Right lobe of liver (tissue), 4 donors: ENCODE data around the gene FERD3L.

Experiments
- POLR2A ChIP-seq: fragments of 450-650 bp; IDR thresholded peaks from one replicate; pipeline ENCODE4 v1.6.1; 2017; ENCODE audit warnings: antibody characterized with exemption, mild to moderate bottlenecking
- TF ChIP-seq, protein P1 (sequence below), 4 donors: fragments of 200-600 bp in 3 of 4; fragments of 450-650 bp in 1 of 4; IDR thresholded peaks; one replicate each; pipeline versions ENCODE4 v1.5.1 to v1.8.0; 2016 to 2022; ENCODE audit warnings: antibody characterized with exemption in 4 of 4, mild to moderate bottlenecking in 2 of 4
- donor health status: DM: no; HTN: no; CAD: no.
- donor health status: DM: no; HTN: no; CAD: no.
- donor health status: DM: no; HTN: yes; CAD: no.

GRCh38 chr7:19146699-19147098, 1.5 kb upstream of the FERD3L start:
- TF ChIP-seq, protein P1, sequence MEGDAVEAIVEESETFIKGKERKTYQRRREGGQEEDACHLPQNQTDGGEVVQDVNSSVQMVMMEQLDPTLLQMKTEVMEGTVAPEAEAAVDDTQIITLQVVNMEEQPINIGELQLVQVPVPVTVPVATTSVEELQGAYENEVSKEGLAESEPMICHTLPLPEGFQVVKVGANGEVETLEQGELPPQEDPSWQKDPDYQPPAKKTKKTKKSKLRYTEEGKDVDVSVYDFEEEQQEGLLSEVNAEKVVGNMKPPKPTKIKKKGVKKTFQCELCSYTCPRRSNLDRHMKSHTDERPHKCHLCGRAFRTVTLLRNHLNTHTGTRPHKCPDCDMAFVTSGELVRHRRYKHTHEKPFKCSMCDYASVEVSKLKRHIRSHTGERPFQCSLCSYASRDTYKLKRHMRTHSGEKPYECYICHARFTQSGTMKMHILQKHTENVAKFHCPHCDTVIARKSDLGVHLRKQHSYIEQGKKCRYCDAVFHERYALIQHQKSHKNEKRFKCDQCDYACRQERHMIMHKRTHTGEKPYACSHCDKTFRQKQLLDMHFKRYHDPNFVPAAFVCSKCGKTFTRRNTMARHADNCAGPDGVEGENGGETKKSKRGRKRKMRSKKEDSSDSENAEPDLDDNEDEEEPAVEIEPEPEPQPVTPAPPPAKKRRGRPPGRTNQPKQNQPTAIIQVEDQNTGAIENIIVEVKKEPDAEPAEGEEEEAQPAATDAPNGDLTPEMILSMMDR (IDR thresholded peaks at IDR 0.05): no peak
- no peak for TF ChIP-seq POLR2A
